Uterus (tissue), 2 donors: ENCODE data around the gene RMP24.

ENCODE experiments used
- CTCF ChIP-seq, 4 experiments: fragments of 200-600 bp in 2 of 4; fragments of 450-650 bp in 2 of 4; sonication (generic) in 2 of 4; IDR thresholded peaks; one replicate each; pipeline ENCODE4 v1.5.1; 2016 to 2019; ENCODE audit warnings: antibody characterized with exemption in 4 of 4, mild to moderate bottlenecking in 2 of 4, moderate library complexity in 1 of 4
- POLR2A ChIP-seq, 2 donors: fragments of 450-650 bp; IDR thresholded peaks; one replicate each; pipeline ENCODE4 v1.6.1; 2016; ENCODE audit warnings: antibody characterized with exemption in 2 of 2, mild to moderate bottlenecking in 1 of 2, moderate library complexity in 1 of 2

DNA sequence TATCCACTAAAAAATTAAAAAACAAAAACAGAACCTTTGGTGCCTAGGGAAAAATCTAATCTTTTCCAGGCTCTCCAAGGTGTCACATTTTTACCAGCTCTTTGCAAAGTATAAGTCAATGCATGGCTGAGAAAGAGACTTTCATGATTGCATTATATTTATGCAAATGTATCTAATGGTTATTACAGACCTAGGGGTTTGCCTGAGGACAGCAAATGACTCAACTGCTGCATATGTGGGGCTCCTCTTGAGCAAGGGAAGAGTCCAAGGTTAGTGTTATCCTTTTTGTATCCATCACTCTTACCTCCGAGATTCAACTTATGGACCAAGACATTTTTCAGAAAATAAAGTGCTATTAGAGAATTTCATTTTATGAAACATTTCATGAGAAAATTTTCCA lies 33.9 kb upstream of the RMP24 start:
- TF ChIP-seq CTCF (IDR thresholded peaks at IDR 0.05), result no peak
- no peak for TF ChIP-seq POLR2A (IDR thresholded peaks at IDR 0.05)
